Hepatocyte (in vitro differentiated cells): Measurements from ENCODE around the gene GALNT7.

Source experiments
- CTCF ChIP-seq: fragments of 200-600 bp; sonication (generic); IDR thresholded peaks from 2 replicates; pipeline ENCODE4 v1.5.1; 2016; ENCODE audit warnings: antibody characterized with exemption, mild to moderate bottlenecking; ENCODE audit not compliant: poor library complexity
- EZH2 ChIP-seq: fragments of 200-600 bp; sonication (generic); IDR thresholded peaks from 2 replicates; pipeline ENCODE4 v1.6.1; 2016; ENCODE audit warnings: antibody characterized with exemption, mild to moderate bottlenecking, borderline replicate concordance
- EZH2phosphoT487 ChIP-seq: fragments of 200-600 bp; sonication (generic); IDR thresholded peaks from one replicate; pipeline ENCODE4 v1.6.1; 2018; ENCODE audit warnings: antibody characterized with exemption, mild to moderate bottlenecking, low read depth, moderate library complexity; ENCODE audit not compliant: unreplicated experiment, severe bottlenecking

GRCh38 chr4:173191623-173192041 is 23.0 kb downstream of the GALNT7 start:
- no peak for TF ChIP-seq CTCF
- TF ChIP-seq EZH2 = no peak
- no peak for TF ChIP-seq EZH2phosphoT487
